ENCODE measurements around the gene GLRA3. TPM values are rescaled to one million over a fixed set of nuclear protein-coding genes. Genes with fewer than 3 reads are reported as not detected.

The GLRA3 gene
- total RNA-seq, 1 donor from 2014 or later, result not detected

DNA sequence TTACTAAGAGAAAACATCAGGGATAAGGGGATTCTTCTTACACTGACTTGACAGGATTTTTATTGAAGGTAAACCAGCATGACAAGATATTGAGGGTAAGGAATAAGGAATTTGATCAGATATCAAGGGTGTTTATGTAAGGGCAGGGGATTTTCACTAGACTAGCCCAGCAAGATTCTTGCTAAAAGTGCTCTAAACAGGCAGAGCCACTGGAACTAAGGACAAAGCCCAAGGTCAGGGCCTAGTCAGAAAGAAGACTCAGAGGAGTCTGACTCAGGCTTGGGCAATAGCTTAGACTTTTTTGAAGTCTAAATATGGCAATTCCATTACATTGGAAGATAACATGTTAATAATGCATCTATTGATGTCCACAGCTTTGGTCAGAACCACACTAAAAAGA is 6.5 kb upstream of the GLRA3 start:
- DNase-seq (no peak), ATAC-seq (no peak)
- Histone ChIP-seq H3K27me3 (no peaks in the 10 kb centered on the region), H3K36me3 (no peaks in the 10 kb centered on the region), H3K4me1 (no peaks in the 10 kb centered on the region), H3K27ac (no peak overlapping the region), H3K9me3 (no peaks in the 10 kb centered on the region), H3K4me3 (no peak overlapping the region)
- TF ChIP-seq, protein P1, sequence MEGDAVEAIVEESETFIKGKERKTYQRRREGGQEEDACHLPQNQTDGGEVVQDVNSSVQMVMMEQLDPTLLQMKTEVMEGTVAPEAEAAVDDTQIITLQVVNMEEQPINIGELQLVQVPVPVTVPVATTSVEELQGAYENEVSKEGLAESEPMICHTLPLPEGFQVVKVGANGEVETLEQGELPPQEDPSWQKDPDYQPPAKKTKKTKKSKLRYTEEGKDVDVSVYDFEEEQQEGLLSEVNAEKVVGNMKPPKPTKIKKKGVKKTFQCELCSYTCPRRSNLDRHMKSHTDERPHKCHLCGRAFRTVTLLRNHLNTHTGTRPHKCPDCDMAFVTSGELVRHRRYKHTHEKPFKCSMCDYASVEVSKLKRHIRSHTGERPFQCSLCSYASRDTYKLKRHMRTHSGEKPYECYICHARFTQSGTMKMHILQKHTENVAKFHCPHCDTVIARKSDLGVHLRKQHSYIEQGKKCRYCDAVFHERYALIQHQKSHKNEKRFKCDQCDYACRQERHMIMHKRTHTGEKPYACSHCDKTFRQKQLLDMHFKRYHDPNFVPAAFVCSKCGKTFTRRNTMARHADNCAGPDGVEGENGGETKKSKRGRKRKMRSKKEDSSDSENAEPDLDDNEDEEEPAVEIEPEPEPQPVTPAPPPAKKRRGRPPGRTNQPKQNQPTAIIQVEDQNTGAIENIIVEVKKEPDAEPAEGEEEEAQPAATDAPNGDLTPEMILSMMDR (IDR thresholded peaks at IDR 0.05), result no peak
- intact Hi-C loops (cut with DNase I), result no loop called here

DNA sequence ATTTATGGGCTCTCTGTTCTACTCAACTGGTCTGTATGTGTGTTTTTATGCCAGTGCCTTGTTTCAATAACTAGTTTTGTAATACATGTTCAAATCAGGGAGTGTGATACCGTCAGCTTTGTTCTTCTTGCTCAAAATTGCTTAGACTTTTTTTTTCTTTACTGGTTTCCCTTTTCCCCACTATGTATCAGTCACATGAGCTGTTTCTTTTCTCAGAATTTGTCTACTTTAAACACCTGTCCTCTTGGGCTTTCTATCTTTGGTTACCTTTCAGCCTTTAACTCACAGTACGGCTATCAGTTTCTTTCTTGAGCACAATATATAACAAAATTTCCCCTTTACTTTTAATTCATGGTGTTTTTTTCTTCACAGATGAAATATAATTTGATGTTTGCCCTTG is 5.4 kb upstream of the GLRA3 start:
- Histone ChIP-seq H3K4me3 (no peak overlapping the region), H3K27ac (no peak overlapping the region), H3K9me3 (no peaks in the 10 kb centered on the region), H3K27me3 (no peaks in the 10 kb centered on the region), H3K4me1 (no peaks in the 10 kb centered on the region), H3K36me3 (no peaks in the 10 kb centered on the region)
- TF ChIP-seq, protein P1 (IDR thresholded peaks at IDR 0.05), result no peak
- ATAC-seq (no peak), DNase-seq (no peak)
- intact Hi-C loops (cut with DNase I), result no loop called here

DNA sequence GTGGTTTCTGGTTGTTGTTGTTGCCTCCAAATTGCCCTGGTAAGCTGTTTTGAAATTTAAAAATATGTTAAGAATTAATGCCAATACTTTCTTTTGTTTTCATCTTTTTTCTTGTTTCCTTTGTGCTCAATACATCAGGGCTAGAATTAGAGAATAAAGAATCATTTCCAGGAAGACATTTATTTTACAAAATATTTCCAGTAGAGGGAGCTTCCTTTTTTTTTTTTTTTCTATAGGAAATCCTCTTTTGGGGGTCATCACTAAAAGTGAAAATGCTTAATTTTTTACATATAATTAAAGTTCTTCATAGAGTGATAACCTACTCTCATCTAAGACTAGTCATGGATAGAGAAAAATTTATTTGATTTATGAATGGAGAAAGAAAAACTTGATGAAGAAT is 2.4 kb downstream of the GLRA3 start:
- TF ChIP-seq, protein P1 (IDR thresholded peaks at IDR 0.05), result no peak
- H3K27me3 ChIP-seq, result peaks cover 8% of the 10 kb centered on the region
- DNase-seq (no peak), ATAC-seq (no peak)
- H3K36me3 ChIP-seq, result no peaks in the 10 kb centered on the region
- intact Hi-C loops (cut with DNase I), result no loop called here
- H3K27ac ChIP-seq, result no peak overlapping the region
- no peaks in the 10 kb centered on the region for H3K9me3 ChIP-seq
- H3K4me1 ChIP-seq, result no peaks in the 10 kb centered on the region
- no peak overlapping the region for H3K4me3 ChIP-seq

DNA sequence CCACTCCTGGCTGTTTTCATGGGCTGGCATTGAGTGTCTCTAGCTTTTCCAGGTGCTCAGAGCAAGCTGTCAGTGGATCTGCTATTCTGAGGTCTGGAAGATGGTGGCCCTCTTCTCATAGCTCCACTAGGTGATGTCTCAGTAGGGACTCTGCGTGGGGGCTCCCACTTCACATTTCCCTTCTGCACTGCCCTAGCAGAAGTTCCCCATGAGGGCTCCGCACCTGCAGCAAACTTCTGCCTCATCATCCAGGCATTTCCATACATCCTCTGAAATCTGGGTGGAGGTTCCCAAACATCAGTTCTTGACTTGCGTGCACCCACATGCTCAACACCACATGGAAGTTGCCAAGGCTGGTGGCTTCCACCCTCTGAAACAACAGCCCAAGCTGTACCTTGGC is 13.8 kb downstream of the GLRA3 start:
- no peak for DNase-seq
- no peaks in the 10 kb centered on the region for H3K27me3 ChIP-seq
- TF ChIP-seq, protein P1 (IDR thresholded peaks at IDR 0.05), result no peak
- no peak overlapping the region for H3K27ac ChIP-seq
- intact Hi-C loops (cut with DNase I), result no loop called here
- H3K36me3 ChIP-seq, result no peaks in the 10 kb centered on the region
- ATAC-seq, result no peak
- no peaks in the 10 kb centered on the region for H3K4me1 ChIP-seq
- no peaks in the 10 kb centered on the region for H3K9me3 ChIP-seq
- H3K4me3 ChIP-seq, result no peak overlapping the region

DNA sequence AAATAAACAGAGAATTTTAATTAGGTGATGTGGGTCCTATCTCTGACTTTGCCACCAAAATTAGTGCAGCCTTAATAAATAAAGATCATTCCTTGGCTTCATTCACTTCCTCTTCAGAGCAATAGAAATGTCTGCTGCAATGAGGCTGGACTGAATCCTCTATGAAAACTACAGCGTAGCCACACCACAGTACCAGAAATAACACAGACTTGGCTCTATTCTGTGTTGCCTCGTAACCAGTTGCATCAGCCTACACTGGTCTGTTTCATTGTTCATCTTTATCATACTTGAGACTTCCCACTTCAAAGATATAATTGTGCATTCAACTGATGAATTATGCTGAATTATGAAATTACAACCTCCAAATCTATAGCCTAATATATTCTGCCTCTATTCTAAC is 15.8 kb downstream of the GLRA3 start:
- TF ChIP-seq, protein P1 (IDR thresholded peaks at IDR 0.05), result no peak
- no peaks in the 10 kb centered on the region for H3K4me1 ChIP-seq
- intact Hi-C loops (cut with DNase I), result no loop called here

DNA sequence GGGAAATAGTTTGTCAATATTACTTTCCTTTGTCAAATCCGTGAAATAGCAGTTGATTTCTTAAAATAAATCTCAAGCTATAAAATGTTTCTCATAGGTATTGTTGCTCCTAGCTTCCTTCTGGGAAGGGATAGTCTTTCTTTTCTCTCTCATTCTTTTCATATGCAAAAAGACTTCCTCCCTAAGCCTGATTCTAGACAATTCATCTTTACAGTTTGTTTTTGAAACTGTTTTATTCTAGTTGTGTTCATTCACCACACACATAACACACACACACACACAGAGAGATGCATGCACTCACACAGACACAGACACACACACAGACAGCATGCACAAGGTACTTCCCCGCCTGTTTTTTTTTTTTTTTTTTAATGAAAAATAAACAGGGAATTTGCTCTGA is 18.2 kb downstream of the GLRA3 start:
- ATAC-seq (no peak), DNase-seq (no peak)
- Histone ChIP-seq H3K4me1 (no peaks in the 10 kb centered on the region), H3K27me3 (no peaks in the 10 kb centered on the region), H3K9me3 (no peaks in the 10 kb centered on the region), H3K36me3 (no peaks in the 10 kb centered on the region), H3K27ac (no peak overlapping the region), H3K4me3 (no peak overlapping the region)
- TF ChIP-seq, protein P1 (IDR thresholded peaks at IDR 0.05), result no peak
- intact Hi-C loops (cut with DNase I), result no loop called here

More for the DNA sequence above, 15.8 kb downstream of the GLRA3 start:
- no peak for DNase-seq
- H3K4me3 ChIP-seq, result no peak overlapping the region
- no peaks in the 10 kb centered on the region for H3K36me3 ChIP-seq
- H3K27me3 ChIP-seq, result no peaks in the 10 kb centered on the region
- ATAC-seq, result no peak
- H3K9me3 ChIP-seq, result no peaks in the 10 kb centered on the region
- H3K27ac ChIP-seq, result no peak overlapping the region
